ENCODE results near the gene KRT71. TPM values are rescaled to one million over a fixed set of nuclear protein-coding genes. Genes with fewer than 3 reads are reported as not detected.

Gene KRT71
- total and polyA plus RNA-seq, 2 of the 8 experiments (the other 6 are each of a cell fraction or from before 2014, with no cell fraction given): not detected

- Histone ChIP-seq H4K91ac (replicated peaks; ENCODE audit: insufficient read length, low read length) (no peak overlapping the region), H3K27me3 (replicated peaks in 1 of 4; ENCODE audit: control insufficient read depth in 3 of 4, extremely low read depth in 1 of 4, insufficient read depth in 3 of 4, low read length in 3 of 4) (no peaks in the 10 kb centered on the region; a peak in 1 of 7 replicates), H2BK20ac (ENCODE audit: low read length) (no peak overlapping the region), H3K79me1 (ENCODE audit: low read depth, low read length) (no peaks in the 10 kb centered on the region), H3K18ac (ENCODE audit: extremely low read depth, low read length) (no peak overlapping the region), H2BK120ac (replicated peaks; ENCODE audit: low read depth, low read length) (no peak overlapping the region), H2AK5ac (ENCODE audit: low read depth, low read length) (no peak overlapping the region), H4K5ac (ENCODE audit: insufficient read length, low read depth, low read length) (no peak overlapping the region), H2BK15ac (ENCODE audit: low read length) (no peak overlapping the region), H3K79me2 (ENCODE audit: control insufficient read depth in 1 of 2, insufficient read depth in 2 of 2, low read length in 2 of 2) (no peaks in the 10 kb centered on the region), H4K20me1 (replicated peaks in 1 of 2; ENCODE audit: control insufficient read depth in 1 of 2, insufficient read depth in 2 of 2, low read length in 2 of 2) (no peaks in the 10 kb centered on the region), H2AFZ (ENCODE audit: low read length) (no peak overlapping the region), H3K14ac (ENCODE audit: insufficient read length) (no peak overlapping the region), H2BK12ac (ENCODE audit: low read depth, low read length) (no peak overlapping the region), H3K4me2 (ENCODE audit: insufficient read depth in 1 of 2, low read depth in 2 of 2, low read length in 2 of 2) (no peak overlapping the region), H3K9ac (replicated peaks in 1 of 4; ENCODE audit: extremely low read depth in 1 of 4, low read depth in 3 of 4, low read length in 3 of 4) (no peak overlapping the region), H4K8ac (ENCODE audit: extremely low read depth, insufficient read depth, low read length) (no peak overlapping the region), H2BK5ac (ENCODE audit: low read depth, low read length) (no peak overlapping the region), H3K27ac (ENCODE audit: low read depth, low read length) (no peak overlapping the region), H3K4ac (replicated peaks; ENCODE audit: insufficient read length, low read depth, low read length) (no peak overlapping the region), H3K4me3 (ENCODE audit: extremely low read depth in 1 of 4, insufficient read depth in 2 of 4, low read depth in 3 of 4, low read length in 4 of 4) (no peak overlapping the region), H3K23ac (ENCODE audit: insufficient read length) (no peak overlapping the region), H3K9me3 (ENCODE audit: insufficient read depth in 2 of 2, low read depth in 1 of 2, low read length in 1 of 2) (no peaks in the 10 kb centered on the region), H3K4me1 (replicated peaks in 1 of 4; ENCODE audit: control insufficient read depth in 3 of 4, insufficient read depth in 4 of 4, low read length in 3 of 4) (no peaks in the 10 kb centered on the region), H3K23me2 (ENCODE audit: low read depth, low read length) (no peaks in the 10 kb centered on the region), H3K36me3 (ENCODE audit: control insufficient read depth in 2 of 4, insufficient read depth in 4 of 4, low read length in 3 of 4) (no peaks in the 10 kb centered on the region), H3K56ac (replicated peaks; ENCODE audit: insufficient read length, low read depth, low read length) (no peak overlapping the region)
- no peak for TF ChIP-seq RNF2 (IDR thresholded peaks at IDR 0.05; ENCODE audit: borderline replicate concordance, low read depth, low read length, missing control alignments, poor library complexity, severe bottlenecking)
- ChIA-PET CTCF (ENCODE audit: partially characterized antibody) (interaction anchor here (0.9 to 5.0 kb wide), 6 partner anchors 9 to 135 kb away, joined by 3 to 27 read pairs (median 4); partner anchors contain the start of gene KRT5), POLR2A (ENCODE audit: partially characterized antibody) (no interaction called here)
- WGBS, 2 experiments (ENCODE audit: extremely low coverage in 1 of 2, insufficient coverage in 1 of 2, insufficient read length in 1 of 2, insufficient replicate concordance in 2 of 2, low coverage in 1 of 2, low lambda C conversion rate in 2 of 2, missing lambda C conversion rate in 1 of 2): 77% methylated on average over 9 of the region's 9 CpGs; no CpG with 5 or more reads in 1 of the 2 experiments
- DNase-seq (ENCODE audit: low read depth in 1 of 2, low spot score in 2 of 2) (no peak), FAIRE-seq (no peak)
These were observed 23.1 kb downstream of the KRT71 start for GRCh38 chr12:52529846-52530245.

Data from H1 (cell line).